Astrocyte (in vitro differentiated cells and primary cell): ENCODE data around the gene IL1RAPL2. TPM values are rescaled to one million over a fixed set of nuclear protein-coding genes. Genes with fewer than 3 reads are reported as not detected.

ENCODE experiments used
- DNase-seq: peaks from one replicate; pipeline ENCODE4 v3.0.0-alpha.2; 2010; ENCODE audit warnings: low read depth
- FAIRE-seq: peaks from 2 replicates; lab custom pipeline; 2011; peaks lifted over from hg19 to GRCh38; lab: Jason Lieb, UNC
- H2AFZ ChIP-seq: 2 replicates; pipeline ENCODE4 v1.6.0; 2012; ENCODE audit warnings: low read depth, low read length, inconsistent platforms
- H3K27ac ChIP-seq: 2 replicates; pipeline ENCODE4 v1.5.1; 2011; ENCODE audit warnings: low read depth, low read length, inconsistent platforms
- H3K27me3 ChIP-seq: 2 replicates; pipeline ENCODE4 v1.6.0; 2011; ENCODE audit warnings: low read length, inconsistent platforms; ENCODE audit not compliant: insufficient read depth
- H3K36me3 ChIP-seq: 2 replicates; pipeline ENCODE4 v1.5.1; 2011; ENCODE audit warnings: low read length, inconsistent platforms; ENCODE audit not compliant: insufficient read depth
- H3K4me1 ChIP-seq: 2 replicates; pipeline ENCODE4 v1.5.1; 2011; ENCODE audit warnings: low read length, inconsistent platforms; ENCODE audit not compliant: insufficient read depth
- H3K4me2 ChIP-seq: 2 replicates; pipeline ENCODE4 v1.6.0; 2012; ENCODE audit warnings: low read length, inconsistent platforms
- H3K4me3 ChIP-seq: 2 replicates; pipeline ENCODE4 v1.5.1; 2011; ENCODE audit warnings: low read depth, mild to moderate bottlenecking, low read length, inconsistent platforms; ENCODE audit not compliant: insufficient read depth
- H3K79me2 ChIP-seq: 2 replicates; pipeline ENCODE4 v1.6.0; 2012; ENCODE audit warnings: mild to moderate bottlenecking, low read length, inconsistent platforms; ENCODE audit not compliant: insufficient read depth
- H3K9ac ChIP-seq: 2 replicates; pipeline ENCODE4 v1.6.0; 2012; ENCODE audit warnings: mild to moderate bottlenecking, low read length, inconsistent platforms
- H3K9me3 ChIP-seq: 2 replicates; pipeline ENCODE4 v1.5.1; 2012; ENCODE audit warnings: low read depth, mild to moderate bottlenecking, low read length, inconsistent platforms; ENCODE audit not compliant: insufficient read depth
- H4K20me1 ChIP-seq: 2 replicates; pipeline ENCODE4 v1.6.0; 2012; ENCODE audit warnings: low read length, inconsistent platforms; ENCODE audit not compliant: insufficient read depth
- H3K27ac Mint-ChIP-seq: one replicate; pipeline ENCODE4 v1.8.0; 2021; ENCODE audit warnings: mild to moderate bottlenecking, mixed read lengths; ENCODE audit not compliant: unreplicated experiment
- H3K27me3 Mint-ChIP-seq: one replicate; pipeline ENCODE4 v1.8.0; 2021; ENCODE audit warnings: low read depth, mixed read lengths; ENCODE audit not compliant: unreplicated experiment
- H3K36me3 Mint-ChIP-seq: one replicate; pipeline ENCODE4 v1.8.0; 2021; ENCODE audit warnings: low read depth, mixed read lengths; ENCODE audit not compliant: unreplicated experiment
- H3K4me1 Mint-ChIP-seq: one replicate; pipeline ENCODE4 v1.8.0; 2021; ENCODE audit warnings: low read depth, mixed read lengths; ENCODE audit not compliant: unreplicated experiment
- H3K4me3 Mint-ChIP-seq: one replicate; pipeline ENCODE4 v1.8.0; 2021; ENCODE audit warnings: mild to moderate bottlenecking, moderate library complexity, mixed read lengths; ENCODE audit not compliant: unreplicated experiment
- H3K9me3 Mint-ChIP-seq: one replicate; pipeline ENCODE4 v1.8.0; 2021; ENCODE audit warnings: mild to moderate bottlenecking, mixed read lengths; ENCODE audit not compliant: unreplicated experiment
- EZH2 ChIP-seq: IDR thresholded peaks from 2 replicates; pipeline ENCODE4 v1.6.1; 2012; ENCODE audit warnings: mild to moderate bottlenecking, low read length, inconsistent platforms; ENCODE audit not compliant: insufficient read depth
- total RNA-seq: library from RNA; stranded (reverse); gene quantifications from 2 replicates; pipeline ENCODE4 v1.2.1, GENCODE V29; 2021
- TF ChIP-seq, protein P1 (sequence below): IDR thresholded peaks from 2 replicates; pipeline ENCODE4 v1.5.1; 2011; ENCODE audit warnings: low read depth, mild to moderate bottlenecking, inconsistent platforms, low read length, moderate library complexity; ENCODE audit not compliant: insufficient read depth

IL1RAPL2 gene
- total RNA-seq, 1 donor from 2014 or later, result 0.16 TPM

DNA sequence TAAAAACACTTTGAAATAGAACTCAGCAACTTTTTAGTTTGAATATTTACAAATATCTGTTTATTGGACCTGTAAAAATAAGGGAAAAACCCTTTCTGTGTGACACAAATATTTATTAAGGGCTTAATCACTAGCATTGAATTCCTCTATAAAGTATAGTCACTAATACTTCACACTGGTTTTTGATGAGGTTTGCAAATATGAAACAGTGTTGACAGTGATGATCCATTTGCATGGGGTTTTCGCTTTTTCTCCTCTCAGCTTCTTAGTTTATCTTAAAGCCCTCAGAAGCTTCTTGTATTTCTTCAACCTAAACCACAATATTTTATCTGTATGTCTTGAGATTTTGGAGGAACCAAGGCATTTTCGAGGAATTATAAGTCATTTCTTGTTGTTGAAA lies 751.1 kb downstream of the IL1RAPL2 start:
- DNase-seq, result no peak
- Mint-ChIP-seq H3K36me3 (no peaks in the 10 kb centered on the region), H3K27ac (no peak overlapping the region), H3K4me1 (no peaks in the 10 kb centered on the region), H3K9me3 (no peaks in the 10 kb centered on the region), H3K27me3 (no peaks in the 10 kb centered on the region), H3K4me3 (no peak overlapping the region)
- TF ChIP-seq, protein P1, sequence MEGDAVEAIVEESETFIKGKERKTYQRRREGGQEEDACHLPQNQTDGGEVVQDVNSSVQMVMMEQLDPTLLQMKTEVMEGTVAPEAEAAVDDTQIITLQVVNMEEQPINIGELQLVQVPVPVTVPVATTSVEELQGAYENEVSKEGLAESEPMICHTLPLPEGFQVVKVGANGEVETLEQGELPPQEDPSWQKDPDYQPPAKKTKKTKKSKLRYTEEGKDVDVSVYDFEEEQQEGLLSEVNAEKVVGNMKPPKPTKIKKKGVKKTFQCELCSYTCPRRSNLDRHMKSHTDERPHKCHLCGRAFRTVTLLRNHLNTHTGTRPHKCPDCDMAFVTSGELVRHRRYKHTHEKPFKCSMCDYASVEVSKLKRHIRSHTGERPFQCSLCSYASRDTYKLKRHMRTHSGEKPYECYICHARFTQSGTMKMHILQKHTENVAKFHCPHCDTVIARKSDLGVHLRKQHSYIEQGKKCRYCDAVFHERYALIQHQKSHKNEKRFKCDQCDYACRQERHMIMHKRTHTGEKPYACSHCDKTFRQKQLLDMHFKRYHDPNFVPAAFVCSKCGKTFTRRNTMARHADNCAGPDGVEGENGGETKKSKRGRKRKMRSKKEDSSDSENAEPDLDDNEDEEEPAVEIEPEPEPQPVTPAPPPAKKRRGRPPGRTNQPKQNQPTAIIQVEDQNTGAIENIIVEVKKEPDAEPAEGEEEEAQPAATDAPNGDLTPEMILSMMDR, result no peak
- no peak for TF ChIP-seq EZH2
- H3K4me1 ChIP-seq, result no peaks in the 10 kb centered on the region
- no peak overlapping the region for H3K4me3 ChIP-seq
- H3K9ac ChIP-seq, result no peak overlapping the region
- no peak overlapping the region for H3K4me2 ChIP-seq
- no peaks in the 10 kb centered on the region for H3K9me3 ChIP-seq
- H3K79me2 ChIP-seq, result no peaks in the 10 kb centered on the region
- H3K27me3 ChIP-seq, result no peaks in the 10 kb centered on the region
- no peak for FAIRE-seq
- H4K20me1 ChIP-seq, result no peaks in the 10 kb centered on the region
- no peak overlapping the region for H3K27ac ChIP-seq
- no peaks in the 10 kb centered on the region for H3K36me3 ChIP-seq
- no peak overlapping the region for H2AFZ ChIP-seq

DNA sequence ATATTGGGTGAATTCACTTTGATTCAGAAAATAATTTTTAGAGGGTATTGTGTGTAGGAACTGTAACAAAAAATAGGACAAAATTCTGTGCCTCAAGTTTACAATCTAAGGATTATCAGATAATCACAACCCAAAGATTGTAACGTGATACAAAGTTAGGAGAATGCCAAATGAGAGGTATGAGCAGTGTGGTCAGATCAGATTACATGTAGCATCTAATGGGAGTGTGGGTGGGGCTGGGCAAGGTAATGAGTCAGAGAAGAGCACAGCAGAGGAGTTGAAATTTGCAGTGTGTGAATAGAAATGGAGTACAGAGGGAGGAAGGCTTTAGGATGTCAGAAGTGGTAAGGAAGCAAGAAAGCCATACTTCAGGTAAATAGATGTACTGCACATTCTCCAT lies 757.9 kb downstream of the IL1RAPL2 start:
- no peaks in the 10 kb centered on the region for H3K9me3 Mint-ChIP-seq
- Histone ChIP-seq H3K79me2 (no peaks in the 10 kb centered on the region), H4K20me1 (no peaks in the 10 kb centered on the region), H3K4me1 (no peaks in the 10 kb centered on the region), H2AFZ (no peak overlapping the region), H3K9me3 (no peaks in the 10 kb centered on the region), H3K4me3 (no peak overlapping the region), H3K36me3 (no peaks in the 10 kb centered on the region), H3K9ac (no peak overlapping the region), H3K27ac (no peak overlapping the region), H3K27me3 (no peaks in the 10 kb centered on the region), H3K4me2 (peak overlapping the region; percentile 5)
- no peak overlapping the region for H3K27ac Mint-ChIP-seq
- H3K4me1 Mint-ChIP-seq, result peaks cover 4% of the 10 kb centered on the region
- FAIRE-seq, result no peak
- no peak for TF ChIP-seq EZH2
- TF ChIP-seq, protein P1, result no peak
- H3K36me3 Mint-ChIP-seq, result no peaks in the 10 kb centered on the region
- H3K27me3 Mint-ChIP-seq, result no peaks in the 10 kb centered on the region
- DNase-seq, result peak; percentile 46
- no peak overlapping the region for H3K4me3 Mint-ChIP-seq

DNA sequence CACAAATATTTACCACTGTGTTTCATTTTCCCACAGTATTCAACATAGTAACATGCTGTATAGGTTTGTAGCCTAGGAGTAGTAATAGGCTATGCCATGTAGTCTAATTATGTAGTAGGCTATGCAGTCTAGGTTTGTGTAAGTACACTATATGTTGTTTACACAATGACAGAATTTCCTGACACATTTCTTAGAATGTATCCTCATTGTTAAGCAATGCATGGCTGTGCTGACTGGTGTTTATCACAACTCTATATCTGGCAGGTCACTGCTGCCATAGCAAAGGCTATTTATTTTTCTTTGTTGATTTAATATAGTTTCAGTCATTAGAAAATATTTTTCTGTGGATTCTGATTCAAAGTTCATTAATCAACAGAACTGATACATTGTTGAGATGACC lies 762.8 kb downstream of the IL1RAPL2 start:
- Histone ChIP-seq H2AFZ (no peak overlapping the region), H3K4me1 (no peaks in the 10 kb centered on the region), H3K9ac (no peak overlapping the region), H3K27me3 (no peaks in the 10 kb centered on the region), H3K79me2 (no peaks in the 10 kb centered on the region), H3K4me2 (no peak overlapping the region), H4K20me1 (no peaks in the 10 kb centered on the region), H3K27ac (no peak overlapping the region), H3K9me3 (no peaks in the 10 kb centered on the region), H3K4me3 (no peak overlapping the region), H3K36me3 (no peaks in the 10 kb centered on the region)
- H3K4me1 Mint-ChIP-seq, result peaks cover 4% of the 10 kb centered on the region
- TF ChIP-seq, protein P1, result no peak
- TF ChIP-seq EZH2, result no peak
- no peak overlapping the region for H3K27ac Mint-ChIP-seq
- no peaks in the 10 kb centered on the region for H3K36me3 Mint-ChIP-seq
- no peak overlapping the region for H3K4me3 Mint-ChIP-seq
- DNase-seq (no peak), FAIRE-seq (no peak)
- H3K27me3 Mint-ChIP-seq, result no peaks in the 10 kb centered on the region
- no peaks in the 10 kb centered on the region for H3K9me3 Mint-ChIP-seq
